ENCODE measurements around the gene CDCA7. TPM values are rescaled to one million over a fixed set of nuclear protein-coding genes. Genes with fewer than 3 reads are reported as not detected.
"Not testable (repeated sequence)": the region's sequence is repeated elsewhere in the genome, so short reads cannot be mapped to it uniquely, and the experiment has no call there.

Gene CDCA7
- total RNA-seq, 4 donors from 2014 or later: 0.51 to 31.0 (median 4.6) TPM

- Histone ChIP-seq H3K4me3 (no peak overlapping the region), H3K36me3 (no peaks in the 10 kb centered on the region), H3K27ac (no peak overlapping the region), H3K9me3 (peaks cover 0 to 4% of the 10 kb centered on the region in 2 donors), H3K4me1 (no peaks in the 10 kb centered on the region), H3K27me3 (no peaks in the 10 kb centered on the region)
- no peak for TF ChIP-seq POLR2A (IDR thresholded peaks at IDR 0.05)
- no peak for TF ChIP-seq CTCF (IDR thresholded peaks at IDR 0.05)
- intact Hi-C loops (cut with DNase I; ENCODE audit: low total_unique reads): no loop called here
- DNase-seq: no peak
These were observed 31.3 kb upstream of the CDCA7 start for GRCh38 chr2:173323371-173323770.

- intact Hi-C loops (cut with DNase I; ENCODE audit: low total_unique reads): no loop called here
- Histone ChIP-seq H3K27me3 (no peaks in the 10 kb centered on the region), H3K4me3 (no peak overlapping the region), H3K27ac (no peak overlapping the region), H3K9me3 (peaks cover 0 to 8% of the 10 kb centered on the region in 2 donors), H3K4me1 (no peaks in the 10 kb centered on the region), H3K36me3 (no peaks in the 10 kb centered on the region)
- TF ChIP-seq CTCF (IDR thresholded peaks at IDR 0.05) (no peak), POLR2A (IDR thresholded peaks at IDR 0.05) (no peak)
- no peak for DNase-seq
These were observed 27.9 kb upstream of the CDCA7 start for GRCh38 chr2:173326806-173327205.

GRCh38 chr2:173327421-173327820 lies 27.3 kb upstream of the CDCA7 start:
- Histone ChIP-seq H3K4me1 (no peaks in the 10 kb centered on the region), H3K36me3 (no peaks in the 10 kb centered on the region), H3K4me3 (no peak overlapping the region), H3K27me3 (no peaks in the 10 kb centered on the region), H3K9me3 (peaks cover 0 to 8% of the 10 kb centered on the region in 2 donors), H3K27ac (no peak overlapping the region)
- DNase-seq: no peak
- intact Hi-C loops (cut with DNase I; ENCODE audit: low total_unique reads): no loop called here
- no peak for TF ChIP-seq POLR2A (IDR thresholded peaks at IDR 0.05)
- TF ChIP-seq CTCF (IDR thresholded peaks at IDR 0.05): no peak

GRCh38 chr2:173333003-173333402 lies 21.7 kb upstream of the CDCA7 start:
- H3K4me3 ChIP-seq; H3K36me3 ChIP-seq; H3K27me3 ChIP-seq; H3K27ac ChIP-seq; H3K4me1 ChIP-seq; H3K9me3 ChIP-seq; intact Hi-C loops (cut with DNase I; ENCODE audit: low total_unique reads); DNase-seq: not testable (repeated sequence)

GRCh38 chr2:173339807-173340206 lies 14.9 kb upstream of the CDCA7 start:
- TF ChIP-seq POLR2A (IDR thresholded peaks at IDR 0.05): no peak
- TF ChIP-seq CTCF (IDR thresholded peaks at IDR 0.05): no peak
- Histone ChIP-seq H3K36me3 (no peaks in the 10 kb centered on the region), H3K4me1 (no peaks in the 10 kb centered on the region), H3K9me3 (no peaks in the 10 kb centered on the region), H3K27me3 (no peaks in the 10 kb centered on the region), H3K27ac (no peak overlapping the region), H3K4me3 (no peak overlapping the region)
- intact Hi-C loops (cut with DNase I; ENCODE audit: low total_unique reads): no loop called here
- DNase-seq: no peak

GRCh38 chr2:173343921-173344320 lies 10.8 kb upstream of the CDCA7 start:
- intact Hi-C loops (cut with DNase I; ENCODE audit: low total_unique reads): no loop called here
- Histone ChIP-seq H3K4me1 (no peaks in the 10 kb centered on the region), H3K27me3 (no peaks in the 10 kb centered on the region), H3K27ac (no peak overlapping the region), H3K4me3 (no peak overlapping the region), H3K9me3 (peaks cover 0 to 4% of the 10 kb centered on the region in 2 donors), H3K36me3 (no peaks in the 10 kb centered on the region)
- no peak for TF ChIP-seq POLR2A (IDR thresholded peaks at IDR 0.05)
- TF ChIP-seq CTCF (IDR thresholded peaks at IDR 0.05): no peak
- DNase-seq: no peak
